ENCODE results near the gene SF3B3.

GRCh38 chr16:70605283-70605657 is 81.7 kb downstream of the SF3B3 start:
- no peak for TF ChIP-seq EZH2 (IDR thresholded peaks at IDR 0.05)
- no peak for TF ChIP-seq POLR2AphosphoS5 (IDR thresholded peaks at IDR 0.05; ENCODE audit: borderline replicate concordance, low read depth, low read length)
- TF ChIP-seq FOXP2 (optimal IDR thresholded peaks at IDR 0.05; ENCODE audit: control extremely low read depth, extremely low read length, insufficient read depth): no peak
